MCF 10A (cell line): ENCODE data around the gene KRT85. TPM values are rescaled to one million over a fixed set of nuclear protein-coding genes. Genes with fewer than 3 reads are reported as not detected.

ENCODE experiments used
- BruUV-seq: library from RNA; stranded (reverse); fragments of 400-500 nt; replicated peaks from 2 replicates; lab custom pipeline; 2021; lab: Mats Ljungman, UMichigan
- CTCF ChIA-PET: fragments of 300-600 bp; sonication (Branson Sonifier 250); formaldehyde crosslinking; extraction: SDS; loops from one replicate; lab custom pipeline; 2021; ENCODE audit warnings: antibody characterized with exemption, inconsistent platforms; lab: Yijun Ruan, JAX
- POLR2A ChIA-PET: fragments of 300-600, 350-650 bp; sonication (Branson Sonifier 250); formaldehyde crosslinking; extraction: SDS; loops from one replicate; lab custom pipeline; 2020; ENCODE audit warnings: antibody characterized with exemption, inconsistent platforms; lab: Yijun Ruan, JAX
- DNase-seq: peaks from one replicate; pipeline ENCODE4 v3.0.0-alpha.2; 2018; ENCODE audit not compliant: unreplicated experiment
- H3K27ac Mint-ChIP-seq: one replicate; pipeline ENCODE4 v1.8.0; 2022; ENCODE audit warnings: mild to moderate bottlenecking, low read depth, mixed read lengths; ENCODE audit not compliant: unreplicated experiment
- H3K27me3 Mint-ChIP-seq: one replicate; pipeline ENCODE4 v1.8.0; 2022; ENCODE audit warnings: mixed read lengths; ENCODE audit not compliant: insufficient read depth, unreplicated experiment
- H3K36me3 Mint-ChIP-seq: one replicate; pipeline ENCODE4 v1.8.0; 2022; ENCODE audit warnings: mild to moderate bottlenecking, moderate library complexity, mixed read lengths; ENCODE audit not compliant: insufficient read depth, unreplicated experiment
- H3K4me1 Mint-ChIP-seq: one replicate; pipeline ENCODE4 v1.8.0; 2022; ENCODE audit warnings: mixed read lengths; ENCODE audit not compliant: insufficient read depth, unreplicated experiment
- H3K4me3 Mint-ChIP-seq: one replicate; pipeline ENCODE4 v1.8.0; 2022; ENCODE audit warnings: mild to moderate bottlenecking, moderate library complexity, mixed read lengths; ENCODE audit not compliant: unreplicated experiment
- H3K9me3 Mint-ChIP-seq: one replicate; pipeline ENCODE4 v1.8.0; 2022; ENCODE audit warnings: mixed read lengths; ENCODE audit not compliant: unreplicated experiment
- CTCF ChIP-seq: fragments of 200-600 bp; IDR thresholded peaks from one replicate; pipeline ENCODE4 v1.8.0; 2022; ENCODE audit warnings: antibody characterized with exemption, mild to moderate bottlenecking; ENCODE audit not compliant: unreplicated experiment
- intact Hi-C: fragments of 100-400 bp; cut with micrococcal nuclease; formaldehyde crosslinking; loops from 2 replicates; pipeline ENCODE4 v1.14.1; 2022
- total RNA-seq: library from RNA; stranded (reverse); gene quantifications from 2 replicates; pipeline ENCODE4 v1.2.3, GENCODE V29; 2022

Gene KRT85
- total RNA-seq, 1 experiment from 2014 or later: 0.23 TPM

GRCh38 chr12:52391618-52392002 is 24.3 kb upstream of the KRT85 start:
- ChIA-PET CTCF (interaction anchor here (0.6 to 11.5 kb wide), 31 partner anchors 9 to 591 kb away, joined by 3 to 112 read pairs (median 4); partner anchors contain the start of genes KRT5 and KRT6A), POLR2A (interaction anchor here (0.7 to 3.3 kb wide), 9 partner anchors 82 to 482 kb away, joined by 3 to 24 read pairs (median 3); partner anchors contain the start of genes KRT5, KRT6A and KRT6C)
- no peak for TF ChIP-seq CTCF
- H3K36me3 Mint-ChIP-seq: no peaks in the 10 kb centered on the region
- intact Hi-C loops: loop anchor here (1.0 to 10.0 kb wide), 6 partner anchors 53 to 488 kb away; no protein-coding TSS in a partner anchor
- no peaks in the 10 kb centered on the region for H3K27me3 Mint-ChIP-seq
- H3K27ac Mint-ChIP-seq: no peak overlapping the region
- H3K9me3 Mint-ChIP-seq: no peaks in the 10 kb centered on the region
- H3K4me1 Mint-ChIP-seq: peaks cover 31% of the 10 kb centered on the region
- H3K4me3 Mint-ChIP-seq: no peak overlapping the region
- peak; percentile 71 for DNase-seq
- BruUV-seq: no TSS peak

- Mint-ChIP-seq H3K9me3 (no peaks in the 10 kb centered on the region), H3K27ac (no peak overlapping the region), H3K27me3 (no peaks in the 10 kb centered on the region), H3K4me3 (no peak overlapping the region), H3K36me3 (no peaks in the 10 kb centered on the region), H3K4me1 (peaks cover 24% of the 10 kb centered on the region)
- BruUV-seq: no TSS peak
- TF ChIP-seq CTCF: peak; percentile 86
- peak; percentile 67 for DNase-seq
- intact Hi-C loops: loop anchor here (1.0 to 10.0 kb wide), 6 partner anchors 54 to 488 kb away; no protein-coding TSS in a partner anchor
- ChIA-PET POLR2A (interaction anchor here (0.7 to 3.3 kb wide), 7 partner anchors 52 to 483 kb away, joined by 3 to 24 read pairs (median 3); partner anchors contain the start of genes KRT5 and KRT6A), CTCF (interaction anchor here (0.6 to 11.5 kb wide), 35 partner anchors 8 to 591 kb away, joined by 3 to 112 read pairs (median 4); partner anchors contain the start of genes KRT5 and KRT6A)
Measured at GRCh38 chr12:52390739-52391617, 23.7 kb upstream of the KRT85 start.

GRCh38 chr12:52389313-52390207 is 22.3 kb upstream of the KRT85 start:
- no peak overlapping the region for H3K27ac Mint-ChIP-seq
- POLR2A ChIA-PET: interaction anchor here (1.2 kb wide), 1 partner anchor 122 kb away, joined by 4 read pairs; no protein-coding TSS in a partner anchor
- no peak for DNase-seq
- no peak for TF ChIP-seq CTCF
- BruUV-seq: no TSS peak
- CTCF ChIA-PET: interaction anchor here (0.6 to 11.5 kb wide), 9 partner anchors 9 to 494 kb away, joined by 3 to 112 read pairs (median 5); partner anchors contain the start of gene KRT5
- peaks cover 22% of the 10 kb centered on the region for H3K4me1 Mint-ChIP-seq
- intact Hi-C loops: loop anchor here (2.0 to 10.0 kb wide), 4 partner anchors 55 to 595 kb away; no protein-coding TSS in a partner anchor
- no peaks in the 10 kb centered on the region for H3K36me3 Mint-ChIP-seq
- no peaks in the 10 kb centered on the region for H3K27me3 Mint-ChIP-seq
- no peak overlapping the region for H3K4me3 Mint-ChIP-seq
- H3K9me3 Mint-ChIP-seq: no peaks in the 10 kb centered on the region
